HFFc6 (cell line): ENCODE data around the gene COL4A2. TPM values are rescaled to one million over a fixed set of nuclear protein-coding genes. Genes with fewer than 3 reads are reported as not detected.

Source experiments
- DNase-seq: peaks from one replicate; pipeline ENCODE4 v3.0.0-alpha.2; 2018
- H3K27ac Mint-ChIP-seq: 2 replicates; pipeline ENCODE4 v1.8.0; 2020; ENCODE audit warnings: mild to moderate bottlenecking, mixed read lengths
- H3K27me3 Mint-ChIP-seq: 2 replicates; pipeline ENCODE4 v1.8.0; 2021; ENCODE audit warnings: mild to moderate bottlenecking, moderate library complexity, mixed read lengths; ENCODE audit not compliant: insufficient read depth
- H3K36me3 Mint-ChIP-seq: 2 replicates; pipeline ENCODE4 v1.8.0; 2021; ENCODE audit warnings: low read depth, mixed read lengths
- H3K4me1 Mint-ChIP-seq: 2 replicates; pipeline ENCODE4 v1.8.0; 2020; ENCODE audit warnings: low read depth, mixed read lengths
- H3K4me3 Mint-ChIP-seq: 2 replicates; pipeline ENCODE4 v1.8.0; 2020; ENCODE audit warnings: mild to moderate bottlenecking, moderate library complexity, mixed read lengths
- H3K9me3 Mint-ChIP-seq: 2 replicates; pipeline ENCODE4 v1.8.0; 2020; ENCODE audit warnings: mild to moderate bottlenecking, mixed read lengths
- total RNA-seq, 6 experiments: library from RNA; stranded (reverse); fragmentation: NEBNext Ultra II Directional; extraction: Animal tissue kit (Norgen Biotek cat#: 25700); gene quantifications; 2 replicates in 1 of 6; 3 replicates in 5 of 6; pipeline ENCODE4 v1.2.3, GENCODE V29; 2021
- TF ChIP-seq, protein P1 (sequence below): fragments of 200-600 bp; sonication (generic); IDR thresholded peaks from 2 replicates; pipeline ENCODE4 v1.5.0; 2021; ENCODE audit warnings: antibody characterized with exemption, mild to moderate bottlenecking

COL4A2 gene
- total RNA-seq, 6 experiments from 2014 or later, result 202 to 327 (median 217) TPM

DNA sequence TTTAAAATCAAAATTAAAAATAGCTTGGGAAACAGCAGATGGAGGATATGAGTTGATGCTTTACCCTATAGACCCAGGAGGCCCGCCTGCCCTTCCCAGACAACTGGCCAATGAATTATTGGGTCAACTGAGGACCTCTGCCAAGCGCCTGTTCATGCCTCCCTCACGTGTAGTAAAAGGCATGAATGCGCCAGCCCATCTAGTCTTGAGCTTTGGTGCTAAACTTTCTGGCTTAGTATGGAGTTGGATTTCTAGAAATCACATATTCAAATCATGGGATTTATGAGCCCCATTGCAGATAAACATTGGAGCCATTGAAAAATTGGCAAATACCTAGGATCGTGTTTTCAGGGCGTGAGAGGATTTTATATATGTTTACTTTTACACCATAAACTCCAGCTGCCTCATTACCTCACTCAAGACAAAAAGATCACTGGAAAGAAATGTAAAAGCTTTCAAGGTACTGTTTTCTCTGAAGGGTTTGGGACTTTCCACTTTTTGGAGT is 47.1 kb downstream of the COL4A2 start:
- Mint-ChIP-seq H3K36me3 (peaks cover 2% of the 10 kb centered on the region; the same call in 1 of the 2 replicates), H3K27me3 (peaks cover 6% of the 10 kb centered on the region), H3K4me1 (peaks cover 40% of the 10 kb centered on the region), H3K27ac (no peak overlapping the region), H3K9me3 (no peaks in the 10 kb centered on the region), H3K4me3 (no peak overlapping the region)
- TF ChIP-seq, protein P1, sequence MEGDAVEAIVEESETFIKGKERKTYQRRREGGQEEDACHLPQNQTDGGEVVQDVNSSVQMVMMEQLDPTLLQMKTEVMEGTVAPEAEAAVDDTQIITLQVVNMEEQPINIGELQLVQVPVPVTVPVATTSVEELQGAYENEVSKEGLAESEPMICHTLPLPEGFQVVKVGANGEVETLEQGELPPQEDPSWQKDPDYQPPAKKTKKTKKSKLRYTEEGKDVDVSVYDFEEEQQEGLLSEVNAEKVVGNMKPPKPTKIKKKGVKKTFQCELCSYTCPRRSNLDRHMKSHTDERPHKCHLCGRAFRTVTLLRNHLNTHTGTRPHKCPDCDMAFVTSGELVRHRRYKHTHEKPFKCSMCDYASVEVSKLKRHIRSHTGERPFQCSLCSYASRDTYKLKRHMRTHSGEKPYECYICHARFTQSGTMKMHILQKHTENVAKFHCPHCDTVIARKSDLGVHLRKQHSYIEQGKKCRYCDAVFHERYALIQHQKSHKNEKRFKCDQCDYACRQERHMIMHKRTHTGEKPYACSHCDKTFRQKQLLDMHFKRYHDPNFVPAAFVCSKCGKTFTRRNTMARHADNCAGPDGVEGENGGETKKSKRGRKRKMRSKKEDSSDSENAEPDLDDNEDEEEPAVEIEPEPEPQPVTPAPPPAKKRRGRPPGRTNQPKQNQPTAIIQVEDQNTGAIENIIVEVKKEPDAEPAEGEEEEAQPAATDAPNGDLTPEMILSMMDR, result no peak
- DNase-seq, result no peak

DNA sequence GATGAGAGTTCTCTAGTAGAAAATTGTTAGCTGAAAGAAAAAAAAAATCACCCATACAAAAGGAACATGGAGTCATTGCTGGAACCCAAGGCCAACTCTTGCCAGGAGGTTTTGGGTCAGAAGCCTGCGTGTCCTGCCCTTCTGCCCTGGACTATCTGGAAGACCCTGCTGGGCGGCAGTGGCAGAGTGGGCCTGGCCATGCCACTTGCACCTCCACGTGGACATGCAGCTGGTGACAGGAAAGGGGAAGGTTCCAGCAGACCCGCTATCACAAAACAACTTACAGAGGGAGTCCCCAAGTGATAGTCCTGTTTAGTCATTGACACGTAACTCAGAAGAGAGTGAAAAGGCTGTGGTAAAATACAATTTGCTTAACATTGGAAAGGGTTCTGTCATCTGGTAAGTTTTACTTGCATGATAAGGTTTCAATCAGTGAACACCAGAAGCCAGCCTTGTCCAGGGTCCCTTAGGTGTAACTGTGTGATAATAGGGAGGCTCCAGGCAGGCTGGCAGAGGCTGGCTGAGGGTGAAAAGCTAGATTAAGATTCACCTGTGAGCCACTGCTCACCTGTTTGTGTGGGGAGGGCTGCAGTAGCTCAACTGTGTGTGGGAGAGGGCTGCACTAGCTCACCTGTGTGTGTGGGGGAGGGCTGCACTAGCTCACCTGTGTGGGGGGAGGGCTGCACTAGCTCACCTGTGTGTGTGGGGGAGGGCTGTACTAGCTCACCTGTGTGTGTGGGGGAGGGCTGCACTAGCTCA is 47.8 kb downstream of the COL4A2 start:
- peaks cover 35% of the 10 kb centered on the region for H3K4me1 Mint-ChIP-seq
- TF ChIP-seq, protein P1, result no peak
- no peak overlapping the region for H3K4me3 Mint-ChIP-seq
- peaks cover 6% of the 10 kb centered on the region for H3K27me3 Mint-ChIP-seq
- no peak for DNase-seq
- H3K9me3 Mint-ChIP-seq, result no peaks in the 10 kb centered on the region
- no peak overlapping the region for H3K27ac Mint-ChIP-seq
- H3K36me3 Mint-ChIP-seq, result peaks cover 9% of the 10 kb centered on the region

DNA sequence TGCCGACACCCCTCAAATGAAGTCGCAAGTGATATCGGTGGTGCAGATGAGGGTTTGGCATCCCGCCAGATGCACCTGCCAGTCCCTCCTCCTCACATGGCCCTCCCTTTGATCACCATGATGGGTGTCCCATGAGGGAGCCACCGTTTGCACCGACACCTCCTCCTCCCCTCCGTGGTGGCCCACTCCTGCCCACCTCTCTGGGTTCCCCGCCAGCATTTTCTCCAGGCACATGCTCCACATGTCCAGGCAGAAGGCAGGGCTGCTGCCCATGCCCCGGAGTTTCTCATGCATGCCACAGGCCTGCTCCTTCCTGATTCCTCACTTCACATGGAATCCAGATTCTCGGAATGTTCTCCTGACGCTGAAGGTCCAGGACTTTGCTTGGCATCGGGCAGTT is 49.3 kb downstream of the COL4A2 start:
- Mint-ChIP-seq H3K36me3 (peaks cover 10% of the 10 kb centered on the region), H3K4me3 (no peak overlapping the region), H3K27ac (no peak overlapping the region), H3K4me1 (peaks cover 24% of the 10 kb centered on the region), H3K9me3 (no peaks in the 10 kb centered on the region), H3K27me3 (peaks cover 6% of the 10 kb centered on the region)
- TF ChIP-seq, protein P1, result no peak
- DNase-seq, result no peak

DNA sequence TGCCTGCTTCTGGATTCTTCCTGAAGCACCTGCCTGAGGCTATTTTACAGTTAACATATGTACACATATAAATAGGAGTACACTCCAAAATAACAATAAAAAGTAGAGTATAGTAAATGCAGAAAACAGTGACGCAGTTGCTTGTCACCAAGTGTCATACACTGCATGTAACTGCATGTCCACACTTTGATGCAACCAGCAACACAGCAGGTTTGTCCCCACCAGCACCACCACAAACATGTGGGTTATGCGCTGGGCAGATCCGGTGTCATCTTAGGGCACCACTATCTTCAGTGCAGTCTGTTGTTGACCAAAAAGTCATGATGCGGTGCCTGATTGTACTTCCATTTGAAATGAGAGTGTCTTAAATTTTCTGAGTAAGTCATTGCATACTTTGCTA is 51.3 kb downstream of the COL4A2 start:
- Mint-ChIP-seq H3K9me3 (no peaks in the 10 kb centered on the region), H3K4me1 (peaks cover 11% of the 10 kb centered on the region), H3K4me3 (no peak overlapping the region), H3K27me3 (peaks cover 3% of the 10 kb centered on the region; the same call in 1 of the 2 replicates), H3K36me3 (peaks cover 10% of the 10 kb centered on the region), H3K27ac (no peak overlapping the region)
- TF ChIP-seq, protein P1, result no peak
- DNase-seq, result no peak

DNA sequence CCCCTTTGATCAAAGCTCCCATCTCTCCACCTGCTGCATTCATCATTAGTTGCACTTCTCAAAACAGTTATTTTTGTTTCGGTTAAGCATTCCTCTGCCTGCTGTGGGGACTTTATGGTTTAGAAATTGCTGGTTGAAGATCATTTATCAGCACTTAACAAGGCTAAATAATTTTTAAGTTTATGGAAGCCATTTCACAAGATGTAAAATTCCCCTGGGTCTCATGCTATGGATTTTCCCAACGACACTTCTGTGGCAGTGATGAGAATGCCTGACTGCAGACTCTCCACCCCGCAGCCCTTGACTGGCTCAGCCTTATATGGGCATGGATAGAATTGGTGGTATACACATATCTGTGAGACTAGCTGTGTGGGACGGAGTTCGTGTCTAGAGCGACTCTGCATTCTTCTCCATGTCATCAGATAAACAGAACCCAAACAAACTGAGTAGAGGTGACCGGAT is 52.8 kb downstream of the COL4A2 start:
- H3K9me3 Mint-ChIP-seq, result no peaks in the 10 kb centered on the region
- H3K36me3 Mint-ChIP-seq, result peaks cover 10% of the 10 kb centered on the region
- TF ChIP-seq, protein P1, result no peak
- no peak overlapping the region for H3K4me3 Mint-ChIP-seq
- peaks cover 3% of the 10 kb centered on the region; the same call in 1 of the 2 replicates for H3K27me3 Mint-ChIP-seq
- no peak for DNase-seq
- peaks cover 9% of the 10 kb centered on the region; the same call in 1 of the 2 replicates for H3K4me1 Mint-ChIP-seq
- H3K27ac Mint-ChIP-seq, result no peak overlapping the region; the same call in 1 of the 2 replicates
